DMS79 (cell line): ENCODE data around the gene RNGTT.
"Not testable (repeated sequence)": the region's sequence is repeated elsewhere in the genome, so short reads cannot be mapped to it uniquely, and the experiment has no call there.

ENCODE experiments used
- DNase-seq: peaks from one replicate; lab custom pipeline; 2025; lab: John Stamatoyannopoulos, UW

RNGTT gene

DNA sequence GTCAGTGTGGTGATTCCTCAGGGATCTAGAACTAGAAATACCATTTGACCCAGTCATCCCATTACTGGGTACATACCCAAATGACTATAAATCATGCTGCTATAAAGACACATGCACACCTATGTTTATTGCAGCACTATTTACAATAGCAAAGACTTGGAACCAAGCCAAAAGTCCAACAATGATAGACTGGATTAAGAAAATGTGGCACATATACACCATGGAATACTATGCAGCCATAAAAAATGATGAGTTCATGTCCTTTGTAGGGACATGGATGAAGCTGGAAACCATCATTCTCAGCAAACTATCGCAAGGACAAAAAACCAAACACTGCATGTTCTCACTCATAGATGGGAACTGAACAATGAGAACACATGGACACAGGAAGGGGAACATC is 247.0 kb downstream of the RNGTT start:
- not testable (repeated sequence) for DNase-seq

DNA sequence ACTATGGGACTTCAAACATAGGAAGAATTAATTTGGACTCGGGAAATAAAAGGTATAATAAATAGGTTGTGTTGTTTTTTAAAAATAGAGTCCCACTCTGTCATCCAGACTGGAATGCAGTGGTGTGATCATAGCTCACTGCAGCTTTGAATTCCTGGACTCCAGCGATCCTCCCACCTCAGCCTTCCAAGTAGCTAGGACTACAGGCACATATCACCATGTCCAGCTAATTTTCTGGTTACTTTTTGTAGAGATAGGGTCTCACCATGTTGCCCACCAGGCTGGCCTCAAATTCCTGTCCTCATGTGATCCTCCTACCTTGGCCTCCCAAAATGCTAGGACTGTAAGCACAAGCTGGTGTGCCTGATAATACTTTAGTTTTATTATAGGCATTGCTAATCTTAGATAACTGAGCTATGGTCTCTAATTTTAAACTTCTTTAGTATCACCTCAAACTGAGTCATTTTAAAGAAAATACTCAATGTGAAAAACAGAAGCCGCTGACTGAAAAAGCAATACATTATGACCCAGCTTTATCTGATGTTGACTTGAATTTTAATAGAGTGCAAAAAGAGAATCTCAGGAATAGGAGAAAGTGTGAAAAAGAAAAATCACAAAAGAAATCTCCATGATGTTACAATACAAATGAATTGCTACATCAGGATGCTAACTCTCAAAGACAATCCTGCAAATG is 251.0 kb downstream of the RNGTT start:
- no peak for DNase-seq

GRCh38 chr6:88709819-88710246 is 253.6 kb downstream of the RNGTT start:
- no peak for DNase-seq

DNA sequence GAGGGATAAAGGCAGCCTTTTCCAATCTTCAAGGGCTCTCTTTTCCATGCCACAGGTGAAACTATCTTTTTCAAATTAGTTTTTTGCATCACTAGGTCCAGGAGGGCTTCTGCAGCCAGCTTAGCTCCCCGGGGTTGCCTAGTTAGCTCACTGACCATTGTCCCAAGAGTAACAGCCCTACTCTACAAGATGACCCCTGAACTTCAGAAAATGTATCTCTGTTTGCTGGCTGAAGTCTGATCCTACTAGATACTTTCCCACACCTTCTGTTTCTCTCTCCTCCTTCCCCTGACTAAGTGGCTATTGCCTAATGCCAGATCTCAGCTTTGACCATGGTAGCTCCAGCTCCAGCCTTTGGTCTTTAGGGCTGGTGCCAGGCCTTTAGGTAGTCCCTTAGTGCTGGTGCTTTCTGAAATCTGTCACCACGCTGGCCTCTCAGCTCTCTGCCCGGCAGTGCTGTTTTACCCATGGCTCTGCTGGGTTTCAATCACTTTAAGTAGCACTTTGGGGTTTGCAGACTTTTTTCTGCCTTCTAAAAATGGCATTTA is 255.1 kb downstream of the RNGTT start:
- DNase-seq: no peak

DNA sequence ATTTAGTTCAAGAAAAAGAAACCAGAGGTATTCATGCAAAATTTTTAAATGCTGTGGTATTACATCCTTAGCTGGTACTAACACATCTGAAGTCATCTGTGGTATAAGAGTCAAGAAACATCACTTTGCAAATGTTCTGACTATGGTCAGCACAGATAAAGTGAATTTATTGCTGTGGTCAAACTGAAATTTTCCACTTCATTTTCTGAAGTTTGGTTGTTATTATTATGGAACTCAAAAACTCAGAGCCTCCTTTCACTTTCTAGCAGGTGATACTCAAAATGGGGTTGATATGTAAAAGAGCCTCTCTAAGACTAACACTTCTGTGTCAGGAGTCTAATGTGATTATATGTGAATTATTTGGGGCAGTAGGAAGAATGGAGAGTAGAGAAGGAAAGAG is 257.8 kb downstream of the RNGTT start:
- no peak for DNase-seq

- no peak for DNase-seq
Measured at GRCh38 chr6:88704980-88705379, 258.4 kb downstream of the RNGTT start.

- no peak for DNase-seq
Measured at GRCh38 chr6:88702956-88703556, 260.4 kb downstream of the RNGTT start.

GRCh38 chr6:88698661-88699060 is 264.8 kb downstream of the RNGTT start:
- DNase-seq: no peak

DNA sequence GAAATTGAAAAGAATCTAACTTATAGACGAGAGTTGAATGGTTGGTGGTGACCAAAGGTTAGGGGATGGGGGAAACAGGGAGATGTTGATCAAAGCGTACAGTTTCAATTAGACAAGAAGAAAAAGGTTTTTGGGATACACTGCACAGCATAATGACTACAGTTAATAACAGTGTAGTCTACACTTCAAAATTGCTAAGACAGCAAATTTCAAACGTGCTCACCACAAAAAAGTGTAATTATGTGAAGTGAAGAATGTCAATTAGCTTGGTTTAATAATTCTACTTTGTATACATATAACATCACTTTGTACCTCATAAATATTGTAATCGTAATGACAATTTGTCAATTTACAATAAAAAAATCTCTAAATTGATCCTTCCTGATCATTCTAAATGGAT is 267.5 kb downstream of the RNGTT start:
- no peak for DNase-seq

DNA sequence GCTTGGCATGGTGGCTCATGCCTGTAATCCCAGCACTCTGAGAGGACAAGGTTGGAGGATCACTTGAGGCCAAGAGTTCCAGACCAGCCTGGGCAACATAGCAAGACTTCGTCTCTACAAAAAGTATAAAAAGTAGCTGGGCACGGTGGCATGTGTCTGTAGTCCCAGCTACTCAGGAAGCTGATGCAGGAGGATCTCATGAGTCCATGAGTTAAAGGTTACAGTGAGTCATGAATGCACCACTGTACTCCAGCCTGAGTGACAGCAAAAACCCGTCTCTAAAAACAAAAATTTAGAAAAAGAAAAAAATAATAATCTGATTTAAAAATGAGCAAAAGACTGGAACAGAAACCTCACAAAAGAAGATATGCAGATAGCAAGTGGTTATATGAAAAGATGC is 279.7 kb downstream of the RNGTT start:
- no peak for DNase-seq

DNA sequence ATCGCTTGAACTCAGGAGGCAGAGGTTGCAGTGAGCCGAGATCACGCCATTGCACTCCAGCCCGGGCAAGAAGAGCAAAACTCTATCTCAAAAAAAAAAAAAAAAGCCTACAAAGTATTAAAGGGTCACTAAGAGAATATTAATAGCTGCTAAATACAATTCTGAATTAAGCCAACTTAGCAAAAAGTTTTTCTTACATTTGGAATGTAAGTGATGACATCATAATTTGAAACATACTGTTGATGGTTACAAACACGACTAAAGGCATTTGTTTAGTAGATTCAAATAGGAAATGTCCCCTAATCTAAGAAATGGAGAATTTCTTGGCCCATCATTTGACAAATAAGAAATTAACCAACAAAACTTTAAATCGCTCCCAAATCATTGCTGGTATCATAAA is 282.8 kb downstream of the RNGTT start:
- DNase-seq: no peak

DNA sequence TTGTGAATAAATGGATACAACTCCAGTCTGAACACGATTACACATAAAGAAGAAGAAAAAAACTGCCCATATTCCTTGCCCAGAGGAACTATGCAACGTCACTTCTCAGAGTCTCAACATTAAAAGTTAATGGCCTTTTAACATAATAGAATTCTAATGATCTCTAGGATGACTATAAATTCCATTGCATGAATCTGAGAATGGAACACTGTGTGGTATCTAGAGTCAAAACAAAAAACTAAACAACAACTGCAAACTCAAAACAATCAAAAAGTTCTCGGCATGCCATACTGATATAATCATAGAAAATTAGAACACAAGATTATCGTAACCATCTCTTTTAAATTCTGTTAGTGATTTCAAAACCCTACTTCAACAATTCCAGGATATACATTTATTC is 283.6 kb downstream of the RNGTT start:
- DNase-seq: no peak

- no peak for DNase-seq
Measured at GRCh38 chr6:88677356-88677755, 286.1 kb downstream of the RNGTT start.

DNA sequence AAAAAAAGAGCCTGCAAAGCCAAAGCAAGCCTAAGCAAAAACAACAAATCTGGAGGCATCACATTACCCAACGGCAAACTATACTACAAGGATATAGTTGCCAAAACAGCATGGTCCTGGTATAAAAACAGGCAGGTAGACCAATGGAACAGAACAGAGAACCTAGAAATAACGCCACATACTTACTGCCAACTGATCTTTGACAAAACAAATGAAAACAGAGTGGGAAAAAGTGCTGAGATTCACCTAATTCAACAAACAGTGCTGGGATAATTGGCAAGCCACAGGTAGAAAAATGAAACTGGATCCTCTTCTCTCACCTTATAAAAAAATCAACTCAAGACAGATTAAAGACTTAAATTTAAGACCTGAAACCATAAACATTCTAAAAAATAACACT is 291.8 kb downstream of the RNGTT start:
- DNase-seq: no peak

DNA sequence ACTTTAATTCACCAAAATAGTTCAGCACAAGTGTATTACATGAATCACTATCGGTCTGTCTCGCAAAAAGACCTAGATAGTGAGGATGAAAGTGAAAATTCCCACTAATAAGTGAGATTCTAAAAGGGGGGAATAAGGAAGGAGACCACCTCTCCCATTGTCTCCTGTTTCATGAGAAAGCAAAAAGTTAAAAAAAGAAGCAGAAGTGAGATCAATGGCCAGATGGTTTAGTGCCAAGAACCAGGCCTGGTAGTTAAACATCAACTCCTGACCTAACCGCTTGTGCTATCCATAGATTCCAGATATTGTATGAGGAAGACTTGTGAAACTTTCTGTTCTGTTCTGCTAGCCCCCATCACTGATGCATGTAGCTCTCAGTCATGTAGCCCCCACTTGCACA is 293.0 kb downstream of the RNGTT start:
- DNase-seq: no peak

DNA sequence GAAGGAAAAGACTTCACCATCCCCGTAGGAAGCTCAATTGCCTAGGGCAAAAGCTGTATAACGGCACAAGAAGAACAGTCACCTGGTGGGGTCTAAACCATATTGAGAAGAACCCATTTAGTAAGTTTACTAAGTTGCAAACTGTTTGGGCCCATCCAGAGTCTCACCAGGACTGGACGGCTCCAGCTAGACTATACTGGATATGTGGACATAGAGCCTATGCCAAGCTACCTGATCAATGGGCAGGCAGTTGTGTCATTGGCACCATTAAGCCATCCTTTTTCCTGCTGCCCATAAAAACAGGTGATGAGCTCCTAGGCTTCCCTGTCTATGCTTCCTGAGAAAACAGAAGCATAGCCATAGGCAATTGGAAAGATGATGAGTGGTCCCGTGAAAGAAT is 293.9 kb downstream of the RNGTT start:
- no peak for DNase-seq

DNA sequence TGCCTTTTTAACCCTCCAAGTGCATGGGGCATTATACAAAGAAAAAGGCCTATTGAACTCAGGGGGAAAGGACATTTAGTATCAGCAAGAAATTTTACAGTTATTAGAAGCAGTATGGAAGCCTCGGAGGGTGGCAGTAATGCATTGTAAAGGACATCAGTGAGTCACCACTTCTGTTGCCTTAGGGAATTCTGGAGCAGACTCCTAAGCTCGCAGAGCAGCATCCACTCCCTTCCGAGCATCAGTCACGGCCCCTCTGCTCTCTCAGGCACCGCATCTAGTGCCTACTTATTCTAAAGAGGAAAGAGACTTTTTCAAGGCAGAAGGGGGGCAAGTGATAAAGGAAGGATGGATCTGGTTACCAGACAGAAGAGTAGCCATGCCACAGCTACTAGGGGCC is 296.5 kb downstream of the RNGTT start:
- DNase-seq: no peak

DNA sequence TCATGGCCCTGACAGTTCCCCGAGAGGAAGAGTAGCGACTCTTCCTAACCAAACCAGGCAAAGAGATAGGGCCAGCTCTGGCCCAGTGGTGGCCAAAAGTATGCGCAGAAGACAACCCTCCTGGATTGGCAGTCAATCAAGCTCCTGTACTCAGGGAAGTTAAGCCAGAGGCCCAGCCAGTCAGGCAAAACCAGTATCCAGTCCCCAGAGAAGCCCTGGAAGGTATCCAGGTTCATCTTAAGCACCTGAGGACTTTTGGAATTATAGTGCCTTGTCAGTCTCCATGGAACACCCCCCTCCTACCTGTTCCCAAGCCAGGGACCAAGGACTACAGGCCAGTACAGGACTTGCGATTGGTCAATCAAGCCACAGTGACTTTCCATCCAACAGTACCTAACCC is 298.3 kb downstream of the RNGTT start:
- no peak for DNase-seq

GRCh38 chr6:88663801-88664200 is 299.6 kb downstream of the RNGTT start:
- peak; percentile 8 for DNase-seq

DNA sequence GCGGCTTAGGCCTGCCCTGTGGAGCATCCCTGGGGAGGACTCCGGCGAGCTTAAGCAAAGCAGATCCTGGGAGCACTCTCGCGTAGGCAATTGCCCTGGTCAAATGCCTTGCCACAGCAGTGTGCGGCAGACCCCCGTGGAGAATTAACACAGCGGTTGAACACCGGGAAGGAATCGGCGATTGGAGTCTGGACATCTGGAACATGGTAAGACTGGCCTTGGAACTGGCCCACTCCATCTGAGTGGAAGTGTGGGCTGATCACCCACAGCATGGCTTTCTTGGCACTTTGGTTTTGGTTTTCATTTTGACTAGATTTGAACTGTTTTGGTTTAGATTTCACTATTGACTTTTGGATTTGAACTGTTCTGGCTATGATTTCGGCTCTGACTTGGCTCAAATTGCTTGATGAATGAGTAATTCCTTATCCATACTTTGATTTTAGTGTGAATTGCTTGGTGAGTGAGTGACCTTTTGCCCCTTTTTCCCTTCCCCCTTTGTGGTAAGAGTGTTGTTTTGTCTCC is 300.7 kb downstream of the RNGTT start:
- no peak for DNase-seq

GRCh38 chr6:88662163-88662580 is 301.2 kb downstream of the RNGTT start:
- DNase-seq: no peak

- DNase-seq: no peak
Measured at GRCh38 chr6:88661136-88661535, 302.3 kb downstream of the RNGTT start.

DNA sequence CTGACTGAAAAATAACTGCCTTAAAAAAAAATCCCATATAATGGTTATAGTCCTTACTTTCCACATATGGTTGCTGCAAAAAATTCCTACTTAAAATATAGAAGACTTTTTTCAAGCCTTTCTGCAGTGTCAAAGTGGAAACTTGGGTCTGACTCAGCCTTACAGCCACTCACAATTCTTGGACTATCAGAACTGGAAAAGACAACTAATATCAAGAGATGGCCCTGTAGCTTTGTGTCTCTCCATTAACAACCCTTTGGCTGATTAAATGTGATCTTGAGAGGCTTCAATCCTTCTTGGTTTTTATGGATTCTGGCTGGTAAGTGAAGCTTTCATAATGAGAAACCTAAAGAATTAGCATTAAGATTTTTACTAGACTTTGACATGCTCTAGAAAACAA is 307.8 kb downstream of the RNGTT start:
- no peak for DNase-seq

GRCh38 chr6:88653936-88654335 is 309.5 kb downstream of the RNGTT start:
- no peak for DNase-seq
